Cerebellar nuclear complex (tissue), 1 donor: ENCODE results near the gene CTIF.
"Not testable (repeated sequence)": the region's sequence is repeated elsewhere in the genome, so short reads cannot be mapped to it uniquely, and the experiment has no call there.

Experiments
- DNase-seq, 2 experiments: peaks; one replicate each; lab custom pipeline; 2025; lab: John Stamatoyannopoulos, UW

Gene CTIF

DNA sequence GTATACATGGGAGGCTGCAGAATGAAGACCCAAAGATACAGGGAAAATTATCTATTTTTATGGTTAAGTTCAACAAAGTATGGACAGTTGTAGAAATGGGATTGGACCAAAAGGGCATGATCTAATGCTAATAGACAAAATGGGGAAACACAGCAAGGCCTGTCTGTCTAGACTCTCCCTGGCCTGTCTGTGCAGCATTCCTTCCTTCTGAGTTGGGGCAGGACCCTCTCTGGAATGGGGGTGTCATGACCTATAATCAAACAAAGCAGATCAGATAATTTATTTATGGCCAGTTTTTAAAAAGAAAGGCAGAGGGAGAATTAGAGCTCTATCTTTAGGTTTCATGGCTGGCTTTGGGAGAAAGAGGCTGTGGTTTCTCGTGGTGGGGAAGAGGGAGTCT is 104.4 kb downstream of the CTIF start:
- DNase-seq: no peak

DNA sequence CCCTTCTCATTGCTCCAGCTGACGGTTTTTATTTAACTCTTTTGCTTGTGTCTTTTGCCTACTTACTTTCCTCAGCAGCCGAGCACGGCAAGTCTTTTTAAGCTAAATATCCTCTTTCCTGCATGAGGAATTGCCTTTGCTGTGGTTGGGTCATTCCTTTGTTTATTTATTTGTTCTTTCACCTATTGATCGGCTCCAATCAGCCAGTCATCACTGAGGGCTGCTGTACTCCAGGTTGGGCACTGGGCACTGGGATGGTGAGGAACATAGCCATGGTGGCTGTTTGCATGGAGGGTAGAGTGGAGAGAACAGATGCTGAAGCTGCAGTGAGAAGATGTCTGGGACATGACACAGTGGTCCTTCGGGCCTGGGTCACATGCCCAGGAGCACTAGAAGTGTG is 105.2 kb downstream of the CTIF start:
- DNase-seq: no peak

DNA sequence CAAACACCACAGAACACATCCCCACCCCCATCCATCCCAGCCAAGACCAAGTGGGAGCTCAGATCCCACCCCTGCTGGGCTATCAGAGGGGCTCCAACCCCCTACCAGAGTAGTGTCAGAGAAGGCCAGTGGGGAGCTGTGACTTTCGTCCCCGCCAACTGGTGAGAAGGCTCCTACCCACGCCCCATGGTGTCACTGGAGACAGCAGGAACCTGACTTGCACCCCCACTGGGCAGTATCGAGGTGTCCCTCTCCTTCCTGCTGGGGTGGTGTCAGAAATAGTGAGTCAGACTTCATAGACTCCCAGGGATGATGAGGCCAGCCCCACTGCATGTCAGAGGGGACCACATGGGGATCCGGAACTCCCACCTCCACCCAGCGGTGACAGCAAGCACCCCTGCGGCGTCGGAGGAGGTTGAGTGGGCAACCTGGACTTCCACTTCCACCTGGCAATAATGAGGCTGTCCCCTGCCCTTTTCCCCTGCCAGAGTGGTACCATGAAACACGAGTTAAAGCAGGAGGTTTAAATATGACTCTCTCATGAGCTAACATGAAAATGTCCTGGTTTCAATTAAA is 106.7 kb downstream of the CTIF start:
- DNase-seq: no peak

DNA sequence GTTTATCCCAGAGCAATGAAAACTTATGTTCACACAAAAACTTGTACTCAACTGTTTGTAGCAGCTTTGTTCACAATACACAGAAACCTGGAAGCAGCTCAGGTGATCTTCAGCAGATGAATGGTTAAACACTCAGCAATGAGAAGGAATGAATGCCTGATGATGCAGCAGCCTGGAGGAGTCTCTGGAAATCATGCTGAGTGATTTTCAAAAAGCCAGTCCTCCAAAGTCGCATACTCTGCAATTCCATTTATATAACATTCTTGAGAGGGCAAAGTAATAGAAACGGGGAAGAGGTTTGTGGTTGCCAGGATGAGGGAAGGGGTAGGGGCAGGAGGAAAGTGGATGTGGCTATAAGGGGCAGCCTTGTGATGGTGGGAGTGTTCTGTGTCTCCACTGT is 108.1 kb downstream of the CTIF start:
- no peak for DNase-seq

DNA sequence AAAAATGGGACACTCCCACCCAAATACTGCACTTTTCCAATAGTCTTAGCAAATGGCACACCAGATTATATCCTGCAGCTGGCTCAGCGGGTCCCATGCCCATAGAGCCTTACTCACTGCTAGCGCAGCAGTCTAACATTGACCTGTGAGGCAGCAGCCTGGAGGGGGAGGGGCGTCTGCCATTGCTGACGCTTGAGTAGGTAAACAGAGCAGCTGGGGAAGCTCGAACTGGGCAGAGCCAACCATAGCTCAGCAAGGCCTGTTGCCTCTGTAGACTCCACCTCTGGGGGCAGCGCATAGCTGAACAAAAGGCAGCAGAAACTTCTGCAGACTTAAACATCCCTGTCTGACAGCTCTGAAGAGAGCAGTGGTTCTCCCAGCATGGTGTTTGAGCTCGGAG is 110.4 kb downstream of the CTIF start:
- DNase-seq: no peak

DNA sequence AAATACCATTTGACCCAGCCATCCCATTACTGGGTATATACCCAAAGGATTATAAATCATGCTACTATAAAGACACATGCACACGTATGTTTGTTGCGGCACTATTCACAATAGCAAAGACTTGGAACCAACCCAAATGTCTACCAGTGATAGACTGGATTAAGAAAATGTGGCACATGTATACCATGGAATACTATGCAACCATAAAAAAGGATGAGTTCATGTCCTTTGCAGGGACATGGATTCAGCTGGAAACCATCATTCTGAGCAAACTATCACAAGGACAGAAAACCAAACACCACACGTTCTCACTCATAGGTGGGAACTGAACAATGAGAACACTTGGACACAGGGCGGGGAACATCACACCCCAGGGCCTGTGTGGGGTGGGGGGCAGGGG is 115.8 kb downstream of the CTIF start:
- DNase-seq: not testable (repeated sequence)

DNA sequence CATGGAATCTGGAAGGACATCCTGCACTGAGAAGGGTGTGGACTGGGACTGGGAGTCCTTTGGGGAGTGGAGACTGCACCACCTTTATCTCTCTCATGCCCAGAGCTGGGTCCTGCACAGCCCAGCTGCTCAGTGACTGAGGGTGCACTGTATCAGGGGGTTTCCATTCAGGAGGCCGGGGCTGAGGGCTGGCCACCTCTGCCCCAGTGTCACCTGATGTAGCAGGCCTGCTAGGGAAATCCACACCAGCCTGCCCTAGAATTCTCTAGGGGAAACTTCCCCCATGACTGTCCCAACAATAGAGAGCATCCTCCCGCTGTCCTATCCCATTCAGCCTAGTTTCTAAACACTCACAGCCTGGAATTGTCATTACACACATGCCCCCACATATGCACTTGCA is 116.7 kb downstream of the CTIF start:
- no peak for DNase-seq

DNA sequence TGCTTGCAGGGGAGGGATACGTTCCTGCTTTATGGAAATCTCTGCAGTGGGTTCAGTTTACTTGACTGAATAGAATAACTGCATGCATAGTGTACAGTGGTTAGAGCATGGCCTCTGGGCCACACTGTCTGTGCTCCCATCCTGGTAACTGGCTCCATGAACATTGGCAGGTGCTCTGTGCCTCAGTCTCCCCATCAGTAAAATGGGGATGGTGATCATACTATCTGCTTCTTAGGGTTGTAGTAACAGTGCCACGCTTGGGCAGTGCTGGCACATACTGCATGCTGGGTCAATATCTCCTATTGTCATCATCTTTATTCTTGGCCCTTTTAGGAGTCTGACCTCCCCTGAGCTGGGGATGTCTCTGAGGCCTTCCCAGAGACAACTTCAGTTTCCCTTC is 117.3 kb downstream of the CTIF start:
- DNase-seq: no peak

DNA sequence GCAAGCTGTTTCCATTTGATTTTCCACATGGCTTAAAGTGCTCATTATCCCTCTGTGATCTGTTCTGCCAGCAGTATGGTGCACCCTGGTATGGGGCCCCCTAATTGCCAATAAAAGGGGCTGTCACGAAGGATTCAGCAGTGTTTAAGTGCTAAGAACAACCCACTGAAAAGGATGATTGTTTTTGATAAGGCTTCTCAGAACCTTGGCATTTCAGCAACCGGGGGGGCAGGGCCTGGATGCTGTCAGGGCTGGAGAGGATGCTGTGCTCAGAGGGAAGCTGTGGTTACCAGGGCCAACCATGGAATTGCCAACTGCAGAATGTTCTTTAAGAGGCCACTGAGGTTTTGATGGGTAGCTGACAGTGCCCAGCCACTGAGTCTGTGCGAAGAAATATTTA is 117.8 kb downstream of the CTIF start:
- no peak for DNase-seq

DNA sequence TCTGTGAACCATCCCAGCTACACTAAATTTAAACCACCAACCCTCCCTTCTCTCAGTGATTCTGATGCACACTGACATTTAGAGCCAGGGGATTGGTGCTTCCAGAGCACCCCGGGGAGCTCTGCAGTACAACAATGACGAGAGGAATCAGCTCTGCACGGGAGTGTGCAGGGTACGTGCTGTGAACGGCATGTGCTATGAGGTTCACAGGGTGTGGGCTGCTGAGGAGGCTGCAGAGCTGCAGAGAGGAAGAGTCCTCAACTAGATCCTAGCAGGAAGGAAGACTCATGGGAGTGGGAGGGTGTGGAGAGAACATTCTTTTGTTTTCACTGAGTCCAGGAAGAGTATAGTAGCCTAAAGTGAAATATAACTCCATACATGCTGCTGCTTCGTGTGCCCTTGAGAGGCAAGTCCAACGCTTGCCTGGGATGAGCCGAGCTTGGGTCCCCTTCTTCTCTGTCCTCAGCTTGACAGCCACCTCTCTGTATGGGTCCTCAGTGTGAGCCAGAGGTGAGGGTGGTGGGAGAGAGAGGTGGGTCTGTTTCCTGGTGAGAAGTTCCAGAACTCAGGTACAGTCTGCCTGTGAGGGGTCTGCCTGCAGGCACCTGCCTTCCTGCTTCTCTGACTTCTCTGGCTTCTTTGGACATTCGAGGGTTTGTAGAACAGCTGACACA is 118.8 kb downstream of the CTIF start:
- no peak for DNase-seq

DNA sequence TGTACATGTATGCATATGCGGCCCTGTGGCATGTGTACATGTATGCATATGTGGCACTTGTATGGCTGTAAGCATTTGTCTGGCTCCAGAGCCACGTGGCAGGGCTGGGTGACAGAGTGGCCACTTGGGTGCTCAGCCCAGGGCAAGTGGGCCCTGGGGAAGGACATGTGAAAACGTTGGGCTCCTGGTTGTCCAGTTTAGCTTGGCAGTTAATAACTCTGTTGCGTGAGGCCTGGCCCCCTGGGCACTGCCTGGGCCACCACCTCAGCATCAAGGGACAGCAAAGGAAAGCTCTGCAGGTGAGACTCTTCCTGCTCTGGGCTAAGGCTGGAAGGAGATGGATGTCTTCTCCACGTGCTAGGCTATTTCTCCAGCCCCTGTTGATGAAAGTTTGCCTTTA is 119.9 kb downstream of the CTIF start:
- DNase-seq: no peak

DNA sequence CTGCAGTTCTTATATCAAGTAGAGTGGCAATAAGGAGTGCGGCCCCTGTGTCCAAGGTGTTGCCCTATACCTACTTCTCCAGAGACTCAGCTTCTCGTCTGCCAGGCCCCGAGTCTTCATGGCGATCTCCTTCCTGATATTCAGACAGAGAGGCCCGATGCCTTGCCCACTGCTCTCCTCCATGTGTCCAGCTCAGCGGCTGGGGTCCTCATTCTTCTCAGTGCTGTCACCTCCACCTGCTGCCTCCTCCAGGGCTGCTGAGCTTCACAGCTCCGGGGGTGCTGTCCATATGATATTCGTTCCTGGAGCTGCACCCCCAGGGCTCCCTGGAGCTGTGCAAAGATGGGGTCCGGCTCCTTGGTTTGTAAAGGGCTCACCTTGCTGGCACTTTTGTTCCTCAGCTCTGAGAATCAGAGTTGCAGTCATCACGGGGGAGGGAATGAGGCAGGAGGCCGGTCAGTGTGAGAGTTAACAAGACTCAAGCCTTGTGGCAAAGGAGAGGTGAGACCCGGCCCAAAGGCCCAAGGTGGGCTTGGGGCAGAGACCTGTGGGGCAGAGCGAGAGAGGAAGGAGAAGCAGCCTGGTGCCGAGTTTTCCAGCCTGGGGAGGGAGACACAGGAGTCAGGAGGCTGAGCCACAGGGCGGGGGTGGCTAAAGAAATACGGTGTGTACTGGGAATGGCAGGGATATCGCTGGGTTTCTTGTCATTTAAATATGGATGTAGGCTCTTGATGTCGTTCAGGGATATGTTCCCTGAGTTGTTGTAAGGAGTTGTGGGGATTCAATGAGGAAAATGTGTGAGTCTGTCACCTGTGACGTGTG is 120.6 kb downstream of the CTIF start:
- no peak for DNase-seq

DNA sequence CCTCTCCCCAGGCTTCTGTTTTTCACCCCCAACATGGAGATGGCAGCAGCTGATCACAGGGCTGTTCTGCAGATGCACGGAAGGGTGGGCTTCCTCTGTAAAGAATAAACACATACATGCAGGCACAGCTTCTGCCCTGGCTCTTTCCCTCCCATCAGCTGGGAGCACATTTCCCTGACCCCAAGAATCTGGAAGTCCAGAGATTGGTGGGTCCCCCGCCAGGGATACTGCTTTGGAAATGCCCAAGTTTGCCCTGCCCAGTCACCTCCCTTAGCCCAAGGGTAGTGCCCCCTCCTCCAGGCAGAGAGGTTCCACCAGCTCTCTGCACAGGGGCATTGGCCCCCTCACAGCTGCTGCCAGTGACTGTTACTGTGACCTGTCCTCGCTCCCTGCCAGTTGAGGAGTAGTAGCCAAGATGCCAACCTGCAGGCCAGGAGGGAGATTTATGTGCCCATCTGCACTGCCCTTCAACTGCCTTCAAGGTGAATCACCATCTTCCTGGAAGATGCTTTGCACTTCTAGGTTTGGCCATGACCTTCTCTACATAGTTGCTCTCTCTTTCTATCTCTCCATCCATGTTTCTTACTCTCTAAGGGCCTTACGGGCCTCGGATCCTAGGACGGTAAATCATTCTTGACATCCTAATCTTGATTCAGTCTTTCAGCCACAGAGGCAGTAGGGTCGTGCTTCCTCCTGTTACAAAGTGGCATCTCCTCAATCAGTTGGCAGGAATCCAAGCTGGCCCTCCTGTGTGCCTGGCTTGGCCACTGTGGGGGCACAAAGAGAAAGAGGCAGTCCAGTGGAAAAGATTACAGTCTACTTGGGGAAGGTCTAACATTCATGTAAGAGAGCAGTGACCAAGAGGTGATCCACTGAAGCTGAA is 121.8 kb downstream of the CTIF start:
- DNase-seq: no peak

DNA sequence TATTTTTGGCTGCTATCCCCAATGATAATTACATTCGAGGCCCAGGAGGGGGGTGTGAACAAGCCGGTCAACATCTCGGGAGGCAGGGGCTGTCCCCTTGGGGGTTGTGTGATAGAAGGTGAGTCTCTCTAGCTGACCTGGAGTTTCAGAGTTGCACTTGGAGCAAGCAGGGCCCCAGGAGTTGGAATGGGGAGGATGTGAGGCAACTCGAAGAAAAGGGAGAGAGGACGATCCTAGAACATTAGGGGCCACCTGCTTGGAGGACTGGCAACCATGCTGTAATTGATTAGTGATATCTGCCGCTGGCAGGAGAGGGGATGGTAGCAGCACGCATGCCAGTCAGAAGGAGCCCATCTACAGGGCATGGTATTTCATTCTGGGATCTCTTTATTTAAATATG is 122.6 kb downstream of the CTIF start:
- no peak for DNase-seq

DNA sequence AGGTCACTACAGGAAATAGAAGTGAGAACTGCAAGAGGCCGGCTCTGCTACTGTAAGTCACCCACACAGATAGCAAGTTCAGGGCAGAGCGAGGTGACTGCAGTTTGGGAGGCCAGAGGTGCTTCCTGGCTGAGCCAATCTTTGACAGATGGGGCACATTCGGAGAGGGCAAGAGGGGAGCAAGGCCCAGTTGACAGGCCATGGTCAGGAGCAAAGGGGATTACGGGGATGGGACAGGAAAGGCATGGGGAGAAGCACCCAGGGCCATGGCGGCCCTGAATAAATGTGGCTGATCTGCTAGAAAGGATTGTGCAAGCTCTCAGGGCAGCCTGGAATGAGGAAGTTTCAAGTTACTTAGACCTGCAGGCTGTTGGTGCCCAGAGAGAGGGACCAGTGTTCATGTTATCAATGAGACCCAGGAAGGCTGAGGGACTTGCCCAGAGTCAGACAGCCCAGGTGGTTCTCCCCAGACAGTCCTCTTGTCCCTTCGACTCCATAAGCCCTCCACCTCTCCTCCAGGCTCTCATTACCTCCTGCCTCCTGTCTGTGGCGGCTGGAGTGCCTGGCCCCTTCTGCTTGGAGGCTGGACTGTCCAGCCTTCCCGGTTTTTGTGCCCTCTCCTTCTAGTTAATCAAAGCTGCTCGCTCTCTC is 123.3 kb downstream of the CTIF start:
- DNase-seq: no peak

DNA sequence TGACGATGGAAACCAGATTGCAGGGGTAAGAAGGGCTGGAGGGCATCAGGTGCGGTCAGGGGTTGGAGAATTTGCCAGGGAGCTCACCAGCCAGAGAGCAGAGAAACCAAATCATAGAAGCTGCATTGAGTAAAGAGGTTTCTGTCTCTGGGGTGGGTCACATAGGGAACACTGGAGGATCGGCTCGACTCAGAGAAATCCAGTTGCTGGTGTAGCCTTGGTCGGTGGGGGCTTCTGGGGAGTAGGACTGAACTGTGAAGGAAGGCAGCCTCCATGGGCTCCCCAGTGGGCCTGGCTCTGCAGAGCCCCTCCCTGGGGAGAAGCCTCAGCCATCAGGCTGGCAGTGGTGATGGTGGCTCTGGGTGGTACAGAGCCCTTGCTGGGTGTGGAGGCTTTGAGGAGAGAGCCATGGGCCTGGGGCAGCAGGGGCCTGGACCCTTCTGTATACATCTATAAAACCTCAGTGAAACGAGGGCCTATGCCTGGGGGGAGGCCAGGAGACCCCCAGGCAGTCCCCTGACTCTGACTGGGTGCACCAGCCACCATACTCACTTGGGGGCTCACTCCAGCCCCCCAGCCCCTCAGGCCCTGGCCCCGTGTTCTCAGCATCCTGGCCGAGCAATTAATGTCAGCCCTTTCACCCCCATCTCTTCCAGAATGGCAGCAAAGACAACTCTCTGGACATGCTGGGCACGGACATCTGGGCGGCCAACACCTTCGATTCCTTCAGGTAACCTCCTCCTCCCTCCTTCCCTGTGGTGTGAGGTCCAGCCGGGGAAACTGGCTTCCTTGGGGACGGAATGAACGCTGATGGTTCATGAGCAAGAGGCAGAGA is 124.5 kb downstream of the CTIF start:
- DNase-seq: no peak

DNA sequence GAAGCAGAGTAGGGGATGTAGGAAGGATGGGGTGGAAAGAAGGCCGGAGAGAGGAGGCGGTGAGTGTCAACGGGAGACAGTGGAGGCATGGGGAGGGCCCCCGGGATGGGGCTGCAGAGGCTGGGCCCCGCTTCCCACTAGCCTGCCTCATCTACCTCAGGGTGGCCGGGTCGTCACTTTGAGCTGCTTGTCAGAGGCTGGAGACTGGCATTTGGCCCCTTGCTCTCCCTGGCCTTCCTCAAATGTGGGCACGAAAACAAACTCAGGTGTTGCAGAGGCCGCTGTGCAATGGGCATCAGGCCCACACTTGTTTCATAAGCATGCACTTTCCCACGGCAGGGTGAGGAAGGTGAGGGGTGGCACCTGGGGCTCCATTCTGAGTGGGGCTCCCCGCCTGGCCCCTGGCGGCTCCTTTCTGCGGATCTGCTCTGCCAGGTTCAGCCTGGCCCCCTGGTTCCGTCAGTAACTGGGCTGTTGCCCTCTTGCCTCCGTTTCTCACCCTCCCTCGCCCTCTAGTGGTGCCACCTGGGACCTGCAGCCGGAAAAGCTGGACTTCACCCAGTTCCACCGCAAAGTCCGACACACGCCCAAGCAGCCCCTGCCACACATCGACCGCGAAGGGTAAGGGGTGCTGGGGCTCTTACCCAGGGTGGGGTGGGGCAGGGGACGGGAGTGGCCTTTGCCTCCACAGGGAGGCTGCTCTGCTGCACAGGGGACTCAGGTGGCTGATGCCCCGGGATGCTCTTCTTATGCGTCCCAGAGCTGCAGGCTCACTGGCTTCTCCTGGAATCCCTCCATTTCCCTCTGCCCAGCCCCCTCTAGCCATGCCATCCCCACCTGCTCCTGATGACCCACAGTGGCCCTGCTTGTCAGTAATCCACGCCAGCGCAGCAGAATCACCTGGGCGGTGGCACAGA is 125.4 kb downstream of the CTIF start:
- DNase-seq: peak in 1 of 2 experiments; percentile 65

DNA sequence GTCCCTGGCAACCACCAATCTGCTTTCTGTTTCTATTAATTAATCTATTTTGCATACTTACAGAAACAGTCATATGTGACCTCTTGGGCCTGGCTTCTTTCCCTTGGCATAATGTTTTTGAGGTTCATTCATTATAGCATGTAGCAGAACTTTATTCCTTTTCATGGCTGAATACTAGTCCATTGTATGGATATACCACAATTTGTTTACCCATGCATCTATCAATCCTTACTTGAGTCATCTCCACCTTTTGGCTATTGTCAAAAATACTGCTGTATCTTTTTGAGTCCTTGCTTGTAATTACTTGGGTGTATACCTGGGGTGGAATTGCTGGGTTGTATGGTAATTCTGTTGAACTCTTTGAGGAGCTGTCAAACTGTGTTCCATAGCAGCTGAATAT is 126.8 kb downstream of the CTIF start:
- no peak for DNase-seq

DNA sequence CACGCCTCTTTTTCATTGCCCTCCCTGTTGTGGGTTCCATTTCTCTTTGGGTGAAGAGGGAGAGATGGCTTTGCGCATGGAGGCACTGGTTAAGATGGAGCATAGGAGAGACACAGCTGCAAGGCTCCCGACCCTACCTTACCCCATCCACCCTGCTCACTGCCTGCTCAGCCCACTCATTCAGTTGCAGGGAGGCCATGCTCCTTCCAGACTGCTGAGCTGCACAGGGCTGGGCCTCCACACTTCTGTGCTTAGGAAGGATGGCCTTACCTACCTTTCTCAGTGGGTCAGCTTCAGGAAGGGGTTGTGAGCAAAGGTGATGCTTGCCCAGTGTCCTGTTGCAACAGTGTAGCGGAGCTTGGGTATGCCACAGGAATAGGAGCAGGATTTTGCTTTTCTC is 127.8 kb downstream of the CTIF start:
- no peak for DNase-seq
